HG03558 (cell line): ENCODE results near the gene OLFM2.
"Not testable (repeated sequence)": the region's sequence is repeated elsewhere in the genome, so short reads cannot be mapped to it uniquely, and the experiment has no call there.

Experiments used
- ATAC-seq: cut with Tn5 transposase; IDR thresholded peaks from one replicate; pipeline ENCODE4 v1.9.1; 2021; ENCODE audit warnings: moderate number of reproducible peaks; ENCODE audit not compliant: unreplicated experiment; ENCODE audit errors: extremely low read depth

OLFM2 gene

GRCh38 chr19:9936326-9937000, at the start of gene OLFM2:
OLFM2 (minus strand) TSS chr19:9936515; CDS start chr19:9936366, 149 bp downstream.
- ATAC-seq, result no peak

- ATAC-seq, result no peak
Measured at GRCh38 chr19:9981406-9982260, 45.3 kb upstream of the OLFM2 start.

GRCh38 chr19:9972103-9972502, 35.8 kb upstream of the OLFM2 start:
- ATAC-seq, result no peak

- ATAC-seq, result no peak
Measured at GRCh38 chr19:9971166-9971897, 35.0 kb upstream of the OLFM2 start.

- no peak for ATAC-seq
Measured at GRCh38 chr19:9970481-9970880, 34.2 kb upstream of the OLFM2 start.

- ATAC-seq, result no peak
Measured at GRCh38 chr19:9969688-9969975, 33.3 kb upstream of the OLFM2 start.

- no peak for ATAC-seq
Measured at GRCh38 chr19:9968820-9969687, 32.7 kb upstream of the OLFM2 start.

GRCh38 chr19:9967326-9967725, 31.0 kb upstream of the OLFM2 start:
- ATAC-seq, result no peak

GRCh38 chr19:9966448-9966847, 30.1 kb upstream of the OLFM2 start:
- ATAC-seq, result no peak

- no peak for ATAC-seq
Measured at GRCh38 chr19:9966024-9966423, 29.7 kb upstream of the OLFM2 start.

- no peak for ATAC-seq
Measured at GRCh38 chr19:9962623-9963290, 26.4 kb upstream of the OLFM2 start.

- ATAC-seq, result no peak
Measured at GRCh38 chr19:9961103-9961502, 24.8 kb upstream of the OLFM2 start.

- no peak for ATAC-seq
Measured at GRCh38 chr19:9958379-9958821, 22.1 kb upstream of the OLFM2 start.

GRCh38 chr19:9956956-9957355, 20.6 kb upstream of the OLFM2 start:
- no peak for ATAC-seq

GRCh38 chr19:9953802-9954542, 17.7 kb upstream of the OLFM2 start:
- ATAC-seq, result no peak

GRCh38 chr19:9952276-9952675, 16.0 kb upstream of the OLFM2 start:
- no peak for ATAC-seq

GRCh38 chr19:9947441-9947840, 11.1 kb upstream of the OLFM2 start:
- no peak for ATAC-seq

- not testable (repeated sequence) for ATAC-seq
Measured at GRCh38 chr19:9946528-9947125, 10.3 kb upstream of the OLFM2 start.
